DMS53 treated with DMSO at 0.1 percent for 48 hours (cell line): ENCODE results near the gene SPATA31D1.
"Not testable (repeated sequence)": the region's sequence is repeated elsewhere in the genome, so short reads cannot be mapped to it uniquely, and the experiment has no call there.

ENCODE experiments used
- DNase-seq: peaks from one replicate; lab custom pipeline; 2025; ENCODE audit not compliant: unreplicated experiment; lab: John Stamatoyannopoulos, UW

Gene SPATA31D1

DNA sequence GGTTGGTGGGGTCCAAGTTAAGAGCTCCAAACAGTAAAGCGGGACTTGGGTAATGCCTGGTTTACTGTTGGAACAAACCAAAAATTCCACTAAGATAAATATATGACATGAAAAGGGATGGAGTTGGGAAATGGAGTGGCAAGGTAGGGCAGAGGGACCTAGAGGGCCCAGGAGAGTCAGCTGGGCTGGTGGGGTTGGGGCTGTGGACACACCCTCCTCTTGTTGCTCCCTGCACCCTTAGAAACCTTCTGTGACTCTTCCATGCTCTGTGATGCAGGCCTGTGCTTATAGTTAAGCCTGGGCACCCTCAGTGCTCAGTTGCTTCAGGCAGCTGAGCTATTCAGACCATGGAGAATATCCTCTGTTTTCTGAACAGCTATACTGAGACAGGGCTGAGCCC lies at the start of gene SPATA31D1:
Gene SPATA31D1, plus strand, starts transcription at position 301 of the 400 bp plus-strand sequence. Its CDS starts 47 bp downstream, at position 348.
- DNase-seq = not testable (repeated sequence)

DNA sequence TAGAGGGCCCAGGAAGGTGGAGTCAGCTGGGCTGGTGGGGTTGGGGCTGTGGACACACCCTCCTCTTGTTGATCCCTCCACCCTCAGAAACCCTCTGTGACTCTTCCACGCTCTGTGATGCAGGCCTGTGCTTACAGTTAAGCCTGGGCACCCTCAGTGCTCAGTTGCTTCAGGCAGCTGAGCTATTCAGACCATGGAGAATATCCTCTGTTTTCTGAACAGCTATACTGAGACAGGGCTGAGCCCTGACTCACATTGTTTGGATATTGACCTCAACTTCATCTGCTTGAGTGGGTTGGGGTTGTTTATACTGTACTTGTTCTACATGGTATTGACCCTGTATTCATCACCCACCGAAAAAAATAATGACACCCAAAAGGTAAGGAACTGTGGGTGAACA lies 45.2 kb upstream of the SPATA31D1 start, which contains the start of gene SPATA31D3:
Gene SPATA31D3, plus strand, starts transcription at position 108 of the 400 bp plus-strand sequence. Its CDS starts 86 bp downstream, at position 194.
- not testable (repeated sequence) for DNase-seq

DNA sequence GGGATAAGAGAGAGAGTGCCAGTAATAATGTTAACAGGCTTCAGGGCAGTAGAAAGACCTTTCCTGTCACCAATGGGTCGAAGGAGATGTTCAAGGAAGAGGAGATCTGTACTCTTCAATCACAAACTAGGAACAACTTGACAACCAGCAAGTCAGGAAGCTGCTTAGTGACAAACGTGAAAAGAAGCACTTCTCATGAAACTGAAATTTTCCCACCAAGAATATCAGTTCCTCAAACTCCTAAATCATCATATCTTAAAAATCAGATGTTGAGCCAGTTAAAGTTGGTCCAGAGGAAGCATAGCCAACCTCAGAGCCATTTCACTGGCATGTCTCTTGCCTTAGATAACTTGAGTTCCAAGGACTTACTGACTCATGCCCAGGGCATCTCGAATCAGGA lies 39.9 kb upstream of the SPATA31D1 start:
- DNase-seq = not testable (repeated sequence)

DNA sequence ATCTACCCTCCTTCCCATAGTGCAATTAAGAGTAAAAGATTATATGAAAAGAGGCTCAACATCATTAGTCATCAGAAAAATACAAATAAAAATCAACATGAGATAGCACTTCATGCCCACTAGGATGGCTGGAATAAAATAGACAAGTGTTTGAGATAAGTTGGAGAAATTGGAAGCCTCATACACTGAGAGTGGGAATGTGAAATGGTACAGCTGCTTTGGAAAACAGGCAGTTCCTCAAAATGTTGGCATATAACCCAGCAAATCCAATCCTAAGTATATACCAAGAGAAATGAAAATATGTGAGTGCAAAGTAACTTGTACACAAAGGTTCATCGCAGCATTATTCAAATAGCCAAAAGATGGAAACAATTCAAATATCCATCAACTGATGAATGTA lies 35.5 kb upstream of the SPATA31D1 start:
- no peak for DNase-seq

DNA sequence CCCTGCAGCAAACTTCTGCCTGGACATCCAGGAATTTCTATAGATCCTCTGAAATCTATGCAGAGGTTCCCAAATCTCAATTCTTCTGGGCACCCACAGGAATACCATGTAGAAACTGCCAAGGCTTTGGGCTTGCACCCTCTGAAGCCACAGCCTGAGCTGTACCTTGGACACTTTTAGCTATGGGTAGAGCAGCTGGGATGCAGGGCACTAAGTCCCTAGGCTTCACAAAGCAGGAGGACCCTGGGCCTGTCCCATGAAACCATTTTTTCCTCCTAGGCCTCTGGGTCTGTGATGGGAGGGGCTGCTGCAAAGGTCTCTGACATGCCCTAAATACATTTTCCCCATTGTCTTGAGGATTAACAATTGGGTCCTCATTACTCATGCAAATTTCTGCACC lies 32.9 kb upstream of the SPATA31D1 start:
- no peak for DNase-seq

DNA sequence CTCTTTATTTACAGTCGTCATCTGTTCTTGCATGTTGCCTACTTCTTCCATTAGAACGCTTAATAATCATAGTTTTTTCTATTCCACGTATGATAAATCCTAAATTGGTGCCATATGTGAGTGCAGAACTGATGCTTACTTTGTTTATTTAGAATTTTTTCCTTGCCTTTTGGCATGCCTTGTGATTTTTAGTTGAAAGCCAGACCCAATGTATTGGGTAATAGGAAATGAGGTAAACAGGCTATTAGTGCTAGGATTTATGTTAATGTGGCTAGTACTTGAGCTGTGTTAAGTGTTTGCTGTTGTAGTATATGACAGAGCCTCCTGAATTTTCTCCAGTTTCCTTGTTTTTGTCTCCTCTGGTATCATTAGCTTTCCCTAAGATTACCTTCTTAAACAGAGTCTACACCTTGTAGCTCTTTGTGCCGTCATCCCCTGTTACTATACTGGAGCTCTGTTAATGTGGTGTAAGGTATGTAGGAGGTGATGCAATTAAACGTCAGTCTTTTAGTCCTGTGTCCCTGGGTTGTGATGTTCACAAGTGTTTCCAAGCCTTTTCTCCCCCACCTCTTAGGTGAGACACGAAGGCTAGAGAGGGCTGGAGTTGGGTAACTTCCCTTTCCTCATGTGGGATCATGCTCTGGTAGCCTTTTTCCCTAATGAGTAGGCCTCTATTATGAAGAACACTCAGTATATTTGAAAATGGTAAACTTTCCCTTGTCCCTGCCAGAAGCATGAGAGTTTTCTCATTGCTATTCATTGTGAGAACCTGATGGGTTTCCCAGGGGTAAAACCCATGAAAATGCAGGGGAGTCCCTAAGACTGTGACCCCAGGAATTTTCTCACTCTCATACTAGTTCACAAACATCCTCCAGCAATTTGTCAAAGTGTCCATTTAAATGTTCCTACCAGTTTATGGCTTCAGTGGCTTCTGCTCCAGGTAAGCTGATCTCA lies 24.1 kb upstream of the SPATA31D1 start:
- DNase-seq = no peak

DNA sequence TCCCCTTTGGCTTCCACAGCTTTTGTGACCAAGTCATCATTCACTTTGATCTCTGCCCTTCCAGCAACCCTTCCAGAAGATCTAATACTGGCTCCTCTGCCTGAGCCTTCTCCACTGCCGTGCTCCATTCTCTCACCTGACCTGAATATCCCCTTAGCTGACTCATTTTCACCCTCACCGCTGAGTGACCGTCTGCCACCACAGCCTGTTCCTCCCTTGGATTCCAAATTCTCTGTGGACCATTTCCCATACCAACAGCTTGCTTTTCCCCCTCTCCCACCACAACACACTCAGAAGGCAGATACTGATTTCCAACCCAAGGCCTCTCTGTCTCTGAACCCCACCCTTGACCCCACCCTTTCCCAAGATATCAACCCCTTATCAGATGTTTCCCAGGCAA lies 20.5 kb upstream of the SPATA31D1 start:
- DNase-seq = no peak

DNA sequence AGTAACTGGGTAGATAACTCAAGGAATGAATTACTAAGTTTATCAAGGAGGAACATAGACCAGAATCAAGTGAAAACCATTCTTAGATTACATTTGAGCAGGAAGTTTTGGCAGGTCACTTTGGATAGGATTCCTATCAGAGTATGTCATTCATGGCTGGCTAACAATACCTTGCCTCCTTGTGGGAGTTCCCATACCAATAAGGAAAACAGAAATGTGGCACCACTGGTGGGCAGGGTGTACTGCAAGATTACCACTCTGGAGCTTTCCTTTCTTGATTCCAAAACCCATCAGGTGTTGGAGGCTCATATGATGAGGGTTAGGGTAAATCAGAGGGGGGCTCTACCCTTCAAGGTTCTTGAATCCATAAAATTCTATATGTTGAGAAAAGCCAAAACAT lies 18.6 kb upstream of the SPATA31D1 start:
- DNase-seq = no peak

DNA sequence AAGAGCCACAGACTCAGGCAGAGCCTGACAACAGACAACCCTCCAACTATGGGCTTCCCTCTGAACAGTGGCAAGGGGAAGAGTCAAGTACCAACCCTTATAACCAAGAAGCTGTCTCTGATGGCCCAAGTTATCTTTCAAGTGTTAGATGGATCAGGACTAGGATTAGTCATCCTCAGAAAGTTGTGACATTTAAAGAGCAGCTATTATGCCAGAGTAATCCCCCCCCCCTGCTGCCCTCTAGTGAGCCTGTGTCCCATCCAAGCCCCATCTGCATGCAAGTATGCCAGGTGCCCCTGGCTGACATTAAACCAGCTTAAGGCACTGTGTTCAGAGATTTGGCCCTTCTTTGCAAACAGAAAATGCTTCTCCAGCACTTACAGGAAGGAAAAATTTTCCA lies 16.8 kb upstream of the SPATA31D1 start:
- no peak for DNase-seq

DNA sequence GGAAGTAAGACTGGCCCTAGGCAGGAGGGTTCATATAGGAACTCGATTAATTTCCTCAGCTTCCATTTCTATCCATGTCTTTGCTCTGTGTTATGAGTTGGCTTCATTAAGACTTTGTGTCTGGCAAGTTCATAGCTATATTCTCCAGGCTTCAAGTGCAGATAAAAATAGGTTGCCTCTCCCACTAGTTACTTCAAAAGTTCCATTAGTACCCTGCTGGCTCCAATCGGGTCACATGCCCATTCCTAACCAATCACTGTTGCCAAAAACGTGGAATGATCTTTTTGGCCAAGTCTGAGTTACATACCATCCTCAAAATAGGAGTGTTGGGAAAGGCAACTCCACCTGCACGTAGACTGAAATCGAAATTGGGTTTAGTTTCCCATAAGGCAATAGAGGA lies 13.8 kb upstream of the SPATA31D1 start:
- DNase-seq = no peak

DNA sequence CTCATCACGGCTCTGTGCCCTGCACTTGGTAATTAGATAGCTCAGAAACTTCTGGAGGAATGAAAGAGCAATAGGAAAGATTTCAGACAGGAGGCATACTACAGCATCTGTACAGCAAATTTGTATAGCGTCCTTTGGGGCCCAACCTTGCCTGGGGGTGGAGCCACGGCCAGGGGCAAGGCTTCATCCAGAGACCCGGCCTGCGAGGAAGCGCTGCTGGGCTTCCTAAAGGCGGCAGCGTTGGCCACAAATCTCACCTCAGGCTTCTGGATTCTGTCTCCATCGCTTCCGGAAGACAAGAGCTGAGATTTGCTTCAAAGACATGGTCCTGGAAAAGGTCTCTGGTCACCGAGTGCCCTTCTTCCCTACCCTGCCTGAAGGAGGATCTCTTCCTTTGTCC lies 12.2 kb upstream of the SPATA31D1 start:
- DNase-seq = no peak

DNA sequence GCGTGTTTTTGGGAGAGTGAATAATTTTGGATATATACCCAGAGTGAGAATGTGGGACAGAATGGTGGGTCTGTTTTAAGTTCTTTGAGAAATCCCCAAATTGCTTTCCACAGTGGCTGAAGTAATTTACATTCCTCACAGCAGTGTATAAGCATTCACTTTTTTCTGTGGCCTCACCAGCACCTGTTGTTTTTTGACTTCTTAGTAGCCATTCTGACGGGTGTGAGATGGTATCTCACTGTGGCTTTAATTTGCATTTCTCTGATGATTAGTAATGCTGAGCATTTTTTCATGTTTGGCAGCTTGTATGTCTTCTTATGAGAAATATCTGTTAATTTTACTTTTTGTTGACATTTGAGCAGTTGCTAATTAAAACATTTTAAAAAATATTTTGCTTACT lies 9.4 kb upstream of the SPATA31D1 start:
- no peak for DNase-seq

DNA sequence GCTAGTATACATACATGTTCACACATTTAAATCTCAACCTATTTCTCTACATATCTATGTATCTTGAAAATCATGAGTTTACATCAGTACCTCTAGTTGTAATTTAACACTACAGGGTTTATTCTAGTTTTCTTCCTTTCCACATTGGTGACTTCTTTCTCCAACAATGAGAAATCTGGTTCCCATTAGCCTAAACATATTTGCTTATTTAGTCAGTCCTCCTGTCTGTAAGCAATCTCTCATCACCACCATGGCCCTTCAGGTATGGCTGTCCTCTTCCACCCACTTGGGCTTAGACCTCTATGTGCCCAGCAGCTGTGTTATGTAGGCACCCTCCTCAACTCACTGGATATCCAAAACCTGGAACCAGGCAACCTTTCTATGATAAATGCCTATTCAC lies 8.0 kb upstream of the SPATA31D1 start:
- no peak for DNase-seq

DNA sequence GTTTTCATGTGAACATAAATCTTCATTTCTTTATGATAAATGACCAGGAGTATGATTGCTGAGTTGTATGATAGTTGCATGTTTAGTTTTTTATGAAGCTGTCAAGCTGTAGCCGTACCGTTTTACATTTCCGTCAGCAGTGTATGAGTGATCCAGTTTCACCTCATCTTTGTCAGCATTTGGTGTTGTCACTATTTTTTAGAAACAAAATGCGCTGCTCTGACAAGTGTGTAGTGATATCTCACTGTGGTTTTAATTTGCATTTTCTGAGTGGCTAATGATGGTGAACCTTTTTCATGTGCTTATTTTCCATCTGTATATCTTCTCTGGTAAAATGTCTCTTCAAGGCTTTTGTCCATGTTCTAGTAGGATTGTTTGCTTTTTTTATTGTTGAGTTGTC lies 6.7 kb upstream of the SPATA31D1 start:
- DNase-seq = no peak

DNA sequence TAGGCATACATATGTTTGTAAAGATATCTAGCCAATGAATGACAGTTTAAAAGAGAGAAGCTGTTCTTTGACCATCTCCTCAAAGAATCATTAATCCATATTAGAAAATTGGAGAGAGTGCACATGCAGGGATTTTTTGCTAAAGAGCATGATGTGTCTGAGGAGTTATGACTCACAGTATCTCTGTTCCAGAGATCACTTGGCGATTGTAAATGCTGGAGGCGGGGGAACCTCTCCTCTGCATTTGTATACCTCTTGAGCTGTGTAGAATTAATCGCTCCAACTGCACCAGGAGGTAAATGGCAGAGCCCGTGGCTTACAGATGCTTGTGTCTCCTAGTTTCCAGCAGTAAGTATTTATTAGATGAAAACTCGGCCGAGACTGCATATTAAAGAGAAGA lies 3.6 kb upstream of the SPATA31D1 start:
- no peak for DNase-seq

DNA sequence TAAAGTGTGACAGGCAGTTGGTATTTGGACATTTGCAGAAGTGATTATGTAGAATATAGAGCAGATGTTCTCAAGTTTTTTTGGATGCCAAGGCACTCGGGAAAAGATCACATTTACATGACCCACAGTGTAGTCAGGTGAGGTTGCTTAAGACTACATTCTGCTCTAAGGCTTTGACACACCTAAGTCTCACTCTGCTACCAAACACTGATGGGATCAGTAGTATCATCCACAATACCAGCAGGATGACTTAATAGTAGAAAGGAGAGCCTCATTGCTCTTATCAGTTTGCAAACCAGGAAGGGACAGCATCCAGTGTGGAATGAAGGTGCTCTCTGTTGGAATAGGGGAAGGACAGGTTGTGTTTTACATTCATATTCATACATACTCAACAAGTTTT lies 2.5 kb upstream of the SPATA31D1 start:
- no peak for DNase-seq

DNA sequence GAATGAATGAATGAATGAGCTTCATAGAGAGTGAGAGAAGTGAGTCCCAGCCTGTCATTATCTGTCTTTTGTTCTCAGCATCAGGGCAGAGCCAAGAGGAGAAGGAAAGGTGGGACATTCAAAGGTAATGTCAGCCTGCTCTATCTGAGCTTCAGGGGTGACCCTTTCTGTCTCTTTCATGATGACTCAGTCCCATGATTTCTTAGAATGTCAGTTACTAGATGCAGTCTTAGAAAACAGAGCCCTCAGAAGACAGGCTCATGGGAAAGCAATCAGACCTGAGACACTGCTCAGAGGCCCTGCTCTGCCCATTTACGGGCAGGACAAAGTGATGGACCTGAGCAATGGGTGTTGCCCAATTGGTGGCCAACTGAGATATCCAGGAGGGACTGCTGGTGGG lies 1.1 kb downstream of the SPATA31D1 start:
- DNase-seq = no peak

DNA sequence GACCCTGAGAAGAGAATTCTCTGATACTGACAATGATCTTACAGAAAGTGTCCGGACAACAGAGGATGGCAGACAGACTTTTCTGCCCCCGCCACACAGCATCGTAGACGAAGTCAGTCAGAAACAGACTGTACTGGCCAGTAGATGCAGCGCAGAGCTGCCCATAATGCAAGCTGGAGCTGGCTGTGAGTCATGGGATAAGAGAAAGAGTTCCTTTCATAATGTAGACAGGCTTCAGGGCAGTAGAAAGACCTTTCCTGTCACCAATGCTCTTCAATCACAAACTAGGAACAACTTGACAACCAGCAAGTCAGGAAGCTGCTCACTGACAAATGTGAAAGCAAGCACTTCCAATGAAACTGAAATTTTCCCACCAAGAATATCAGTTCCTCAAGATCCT lies 5.1 kb downstream of the SPATA31D1 start:
- no peak for DNase-seq

DNA sequence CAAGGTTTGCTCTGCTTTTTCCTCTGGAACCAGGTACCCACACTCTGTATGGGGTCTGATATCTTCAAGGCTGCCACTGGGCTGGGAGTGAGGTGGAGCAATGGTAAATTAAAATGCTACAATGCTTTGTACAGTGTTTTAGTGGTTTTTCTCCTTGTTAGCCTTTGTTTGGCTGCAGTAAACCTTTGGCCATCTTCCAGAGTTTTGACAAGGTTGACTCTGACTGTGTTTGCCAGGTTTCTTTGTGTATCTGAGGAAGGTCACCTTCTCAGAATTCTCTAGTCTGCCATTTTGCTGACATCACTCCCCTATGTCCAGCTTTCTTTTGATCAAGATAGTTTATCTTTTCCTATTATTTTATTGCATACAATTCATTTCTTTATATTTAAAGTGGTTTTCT lies 11.2 kb downstream of the SPATA31D1 start:
- DNase-seq = no peak

DNA sequence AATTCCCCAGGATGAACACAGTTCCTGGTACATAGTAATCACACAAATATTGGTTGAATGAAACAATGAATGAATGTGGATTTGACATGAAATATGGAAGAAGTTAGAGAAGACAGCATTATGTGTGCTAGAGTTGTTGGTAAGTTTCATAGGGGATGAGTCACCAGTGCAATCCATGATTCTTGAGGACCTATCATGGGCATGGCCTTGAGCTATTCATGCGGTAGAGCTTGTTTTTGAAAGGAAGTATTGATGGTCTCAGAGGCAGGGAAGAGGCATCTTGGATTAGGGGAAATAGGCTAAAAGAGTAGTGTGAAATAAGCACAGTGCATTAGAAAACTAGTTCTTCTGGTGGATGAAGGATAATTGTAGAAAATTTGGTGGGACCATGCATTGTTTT lies 22.1 kb downstream of the SPATA31D1 start:
- DNase-seq = no peak

DNA sequence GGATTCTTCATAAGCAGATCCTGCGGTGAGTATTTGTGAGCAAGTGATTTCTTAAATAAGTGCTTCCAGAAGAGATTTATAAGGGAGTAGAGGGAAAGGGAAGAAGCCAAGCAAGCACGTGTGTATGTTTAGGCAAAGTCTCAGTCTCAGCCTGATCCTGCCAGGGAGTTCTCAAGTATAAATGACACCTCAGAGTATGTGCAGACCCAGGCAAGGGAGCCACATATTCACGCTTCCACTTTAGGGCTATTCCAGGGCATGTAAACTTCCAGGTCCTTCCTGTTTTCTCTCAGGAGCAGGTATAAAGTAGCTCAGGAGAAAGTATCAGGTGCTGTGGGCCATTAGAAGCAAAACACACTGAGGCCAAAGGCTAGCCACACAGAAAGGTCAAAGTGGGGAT lies 22.6 kb downstream of the SPATA31D1 start:
- DNase-seq = no peak

DNA sequence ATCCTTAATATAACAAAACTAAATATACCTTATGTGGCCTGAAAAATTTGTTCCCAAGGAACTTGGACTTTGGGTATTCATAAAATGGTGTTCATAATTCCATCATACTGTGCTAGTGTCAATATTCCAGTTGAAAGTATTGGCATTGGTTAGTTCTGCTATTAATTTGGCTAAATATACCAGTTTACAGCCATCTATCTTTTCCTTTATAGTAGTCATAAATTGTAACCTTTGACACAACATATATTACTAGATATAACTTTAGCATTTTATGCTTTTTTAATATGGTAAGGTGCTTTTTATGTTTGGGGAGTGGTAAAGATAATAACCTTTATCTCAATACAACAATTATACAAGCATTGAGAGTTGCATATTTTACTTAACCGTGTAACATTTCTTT lies 23.7 kb downstream of the SPATA31D1 start:
- DNase-seq = no peak

DNA sequence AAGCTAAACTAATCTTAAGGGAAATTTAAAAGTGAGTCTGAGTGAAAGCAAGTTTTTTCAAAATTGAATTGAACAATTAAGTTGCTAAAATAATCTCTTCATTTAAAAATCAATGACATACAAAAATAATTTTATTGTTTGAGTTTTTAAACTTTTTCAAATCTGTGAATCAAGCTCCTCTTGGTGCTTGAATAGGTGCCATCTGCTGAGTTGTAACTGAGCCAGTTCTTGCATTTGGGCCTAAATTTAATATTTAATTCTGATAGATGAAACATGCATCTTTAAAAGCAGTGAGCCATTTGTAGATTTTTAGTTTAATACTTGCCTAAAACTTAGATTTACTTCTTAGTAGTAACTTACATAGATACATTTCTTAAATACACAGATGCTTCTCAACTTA lies 31.8 kb downstream of the SPATA31D1 start:
- no peak for DNase-seq
